Neural progenitor cell (in vitro differentiated cells): ENCODE results near the gene AKAP17A. TPM values are rescaled to one million over a fixed set of nuclear protein-coding genes. Genes with fewer than 3 reads are reported as not detected.

ENCODE experiments used
- DNase-seq: peaks from one replicate; pipeline ENCODE4 v3.0.0-alpha.2; 2016; ENCODE audit warnings: low spot score
- H2AFZ ChIP-seq: fragments of 200-600 bp; sonication (generic); replicated peaks from 2 replicates; pipeline ENCODE4 v1.6.1; 2016; ENCODE audit warnings: antibody characterized with exemption
- H3F3A ChIP-seq: fragments of 200-600 bp; sonication (generic); 2 replicates; pipeline ENCODE4 v1.6.1; 2016; ENCODE audit warnings: antibody characterized with exemption, low read depth
- H3K27ac ChIP-seq: fragments of 200-600 bp; sonication (generic); 2 replicates; pipeline ENCODE4 v1.5.1; 2016; ENCODE audit warnings: mild to moderate bottlenecking
- H3K27me3 ChIP-seq: fragments of 200-600 bp; sonication (generic); 2 replicates; pipeline ENCODE4 v1.6.1; 2016; ENCODE audit warnings: mild to moderate bottlenecking, moderate library complexity
- H3K36me3 ChIP-seq: fragments of 200-600 bp; sonication (generic); 2 replicates; pipeline ENCODE4 v1.5.1; 2016
- H3K4me1 ChIP-seq: fragments of 200-600 bp; sonication (generic); 2 replicates; pipeline ENCODE4 v1.6.1; 2016; ENCODE audit warnings: mixed run types
- H3K4me2 ChIP-seq: fragments of 200-600 bp; sonication (generic); 2 replicates; pipeline ENCODE4 v1.6.1; 2016
- H3K4me3 ChIP-seq: fragments of 200-600 bp; sonication (generic); 2 replicates; pipeline ENCODE4 v1.5.1; 2016
- H3K79me2 ChIP-seq: fragments of 200-600 bp; sonication (generic); 2 replicates; pipeline ENCODE4 v1.6.1; 2016; ENCODE audit warnings: low read depth
- H3K9ac ChIP-seq: fragments of 200-600 bp; sonication (generic); 2 replicates; pipeline ENCODE4 v1.6.1; 2016
- H3K9me3 ChIP-seq: fragments of 200-600 bp; sonication (generic); 2 replicates; pipeline ENCODE4 v1.5.1; 2016; ENCODE audit warnings: low read depth
- H4K20me1 ChIP-seq: fragments of 200-600 bp; sonication (generic); 2 replicates; pipeline ENCODE4 v1.6.1; 2016; ENCODE audit warnings: low read depth
- H3K27ac Mint-ChIP-seq: 3 replicates; pipeline ENCODE4 v1.8.0; 2021; ENCODE audit warnings: mixed read lengths
- H3K27me3 Mint-ChIP-seq: 2 replicates; pipeline ENCODE4 v1.8.0; 2022; ENCODE audit warnings: low read depth, mild to moderate bottlenecking, inconsistent platforms, moderate library complexity, mixed read lengths; ENCODE audit not compliant: insufficient read depth
- H3K36me3 Mint-ChIP-seq: 3 replicates; pipeline ENCODE4 v1.8.0; 2021; ENCODE audit warnings: mixed read lengths
- H3K4me1 Mint-ChIP-seq: 3 replicates; pipeline ENCODE4 v1.8.0; 2021; ENCODE audit warnings: mixed read lengths
- H3K4me3 Mint-ChIP-seq: 3 replicates; pipeline ENCODE4 v1.8.0; 2021; ENCODE audit warnings: mild to moderate bottlenecking, moderate library complexity, mixed read lengths
- H3K9me3 Mint-ChIP-seq: 3 replicates; pipeline ENCODE4 v1.8.0; 2020; ENCODE audit warnings: mixed read lengths
- CTCF ChIP-seq: fragments of 200-600 bp; sonication (generic); IDR thresholded peaks from 2 replicates; pipeline ENCODE4 v1.5.1; 2017; ENCODE audit warnings: antibody characterized with exemption, mild to moderate bottlenecking
- EZH2 ChIP-seq: fragments of 200-600 bp; sonication (generic); IDR thresholded peaks from 2 replicates; pipeline ENCODE4 v1.6.1; 2017; ENCODE audit warnings: antibody characterized with exemption, mild to moderate bottlenecking, moderate library complexity
- EZH2phosphoT487 ChIP-seq: fragments of 200-600 bp; sonication (generic); IDR thresholded peaks from 2 replicates; pipeline ENCODE4 v1.6.1; 2017; ENCODE audit warnings: antibody characterized with exemption
- total RNA-seq: library from RNA; depleted of rRNA; stranded (reverse); fragments of >200 nt; gene quantifications from 2 replicates; pipeline ENCODE4 v1.2.3, GENCODE V29; 2015; ENCODE audit warnings: low replicate concordance

The AKAP17A gene
- total RNA-seq, 1 donor from 2014 or later = 10.7 TPM

GRCh38 chrX:1593286-1594271 is 2.2 kb downstream of the AKAP17A start:
- peaks cover 58% of the 10 kb centered on the region for H3K79me2 ChIP-seq
- peaks cover 41% of the 10 kb centered on the region for H4K20me1 ChIP-seq
- H3K27me3 Mint-ChIP-seq = peaks cover 5% of the 10 kb centered on the region
- peak overlapping the region; percentile 77 for H3K4me3 ChIP-seq
- peak overlapping the region; percentile 98 for H3K4me2 ChIP-seq
- H2AFZ ChIP-seq = no peak overlapping the region
- peaks cover 8% of the 10 kb centered on the region for H3K4me1 Mint-ChIP-seq
- no peaks in the 10 kb centered on the region for H3K9me3 ChIP-seq
- no peak for DNase-seq
- H3K4me1 ChIP-seq = peaks cover 9% of the 10 kb centered on the region
- no peak overlapping the region for H3K27ac ChIP-seq
- no peaks in the 10 kb centered on the region for H3K27me3 ChIP-seq
- H3F3A ChIP-seq = peaks cover 16% of the 10 kb centered on the region
- H3K36me3 ChIP-seq = no peaks in the 10 kb centered on the region
- peak overlapping the region; percentile 90 for H3K27ac Mint-ChIP-seq
- peak overlapping the region; percentile 95 for H3K4me3 Mint-ChIP-seq
- H3K9me3 Mint-ChIP-seq = no peaks in the 10 kb centered on the region
- H3K9ac ChIP-seq = no peak overlapping the region
- peaks cover 20% of the 10 kb centered on the region for H3K36me3 Mint-ChIP-seq
- TF ChIP-seq EZH2 = no peak
- TF ChIP-seq CTCF = no peak
- no peak for TF ChIP-seq EZH2phosphoT487

GRCh38 chrX:1595711-1596060 is 4.3 kb downstream of the AKAP17A start:
- Histone ChIP-seq H3K9ac (no peak overlapping the region), H3K27ac (no peak overlapping the region), H2AFZ (no peak overlapping the region), H3K9me3 (no peaks in the 10 kb centered on the region), H3K4me3 (no peak overlapping the region), H3K27me3 (no peaks in the 10 kb centered on the region), H3F3A (peaks cover 5% of the 10 kb centered on the region), H3K4me2 (no peak overlapping the region), H4K20me1 (peaks cover 41% of the 10 kb centered on the region), H3K36me3 (no peaks in the 10 kb centered on the region), H3K79me2 (peaks cover 58% of the 10 kb centered on the region), H3K4me1 (peaks cover 9% of the 10 kb centered on the region)
- H3K9me3 Mint-ChIP-seq = no peaks in the 10 kb centered on the region
- DNase-seq = no peak
- H3K27me3 Mint-ChIP-seq = peaks cover 10% of the 10 kb centered on the region
- peaks cover 27% of the 10 kb centered on the region for H3K36me3 Mint-ChIP-seq
- H3K4me3 Mint-ChIP-seq = no peak overlapping the region
- H3K27ac Mint-ChIP-seq = no peak overlapping the region
- no peak for TF ChIP-seq EZH2phosphoT487
- TF ChIP-seq EZH2 = no peak
- TF ChIP-seq CTCF = no peak
- H3K4me1 Mint-ChIP-seq = peaks cover 8% of the 10 kb centered on the region

- TF ChIP-seq CTCF (no peak), EZH2 (no peak), EZH2phosphoT487 (no peak)
- Mint-ChIP-seq H3K27me3 (peaks cover 10% of the 10 kb centered on the region), H3K9me3 (no peaks in the 10 kb centered on the region), H3K4me3 (no peak overlapping the region), H3K4me1 (peaks cover 8% of the 10 kb centered on the region), H3K27ac (no peak overlapping the region), H3K36me3 (peaks cover 31% of the 10 kb centered on the region)
- no peak overlapping the region for H3K4me3 ChIP-seq
- peaks cover 54% of the 10 kb centered on the region for H3K79me2 ChIP-seq
- H4K20me1 ChIP-seq = peaks cover 40% of the 10 kb centered on the region
- H2AFZ ChIP-seq = no peak overlapping the region
- H3K27me3 ChIP-seq = no peaks in the 10 kb centered on the region
- no peak for DNase-seq
- no peak overlapping the region for H3K27ac ChIP-seq
- H3K36me3 ChIP-seq = peaks cover 2% of the 10 kb centered on the region
- no peak overlapping the region for H3K9ac ChIP-seq
- no peak overlapping the region for H3K4me2 ChIP-seq
- no peaks in the 10 kb centered on the region for H3F3A ChIP-seq
- no peaks in the 10 kb centered on the region for H3K9me3 ChIP-seq
- peaks cover 6% of the 10 kb centered on the region for H3K4me1 ChIP-seq
Observed at GRCh38 chrX:1596676-1597344, 5.4 kb downstream of the AKAP17A start.
